Glutamatergic neuron (in vitro differentiated cells): ENCODE measurements around the gene DCTN3. TPM values are rescaled to one million over a fixed set of nuclear protein-coding genes. Genes with fewer than 3 reads are reported as not detected.

Source experiments
- DNase-seq: peaks from one replicate; pipeline ENCODE4 v3.0.0; 2022
- H3K27ac Mint-ChIP-seq: one replicate; pipeline ENCODE4 v1.8.0; 2020; ENCODE audit warnings: mild to moderate bottlenecking, mixed read lengths, inconsistent platforms; ENCODE audit not compliant: unreplicated experiment
- H3K27me3 Mint-ChIP-seq: one replicate; pipeline ENCODE4 v1.8.0; 2020; ENCODE audit warnings: mild to moderate bottlenecking, moderate library complexity, mixed read lengths, inconsistent platforms; ENCODE audit not compliant: unreplicated experiment
- H3K36me3 Mint-ChIP-seq: one replicate; pipeline ENCODE4 v1.8.0; 2020; ENCODE audit warnings: mild to moderate bottlenecking, mixed read lengths, inconsistent platforms; ENCODE audit not compliant: unreplicated experiment
- H3K4me1 Mint-ChIP-seq: one replicate; pipeline ENCODE4 v1.8.0; 2020; ENCODE audit warnings: mild to moderate bottlenecking, low read depth, mixed read lengths, inconsistent platforms; ENCODE audit not compliant: unreplicated experiment
- H3K4me3 Mint-ChIP-seq: one replicate; pipeline ENCODE4 v1.8.0; 2020; ENCODE audit warnings: mild to moderate bottlenecking, mixed read lengths, inconsistent platforms; ENCODE audit not compliant: unreplicated experiment
- H3K9me3 Mint-ChIP-seq: one replicate; pipeline ENCODE4 v1.8.0; 2020; ENCODE audit warnings: mild to moderate bottlenecking, moderate library complexity, mixed read lengths, inconsistent platforms; ENCODE audit not compliant: unreplicated experiment
- total RNA-seq: library from RNA; stranded (reverse); fragmentation: NEBNext Ultra II Directional; extraction: Animal tissue kit (Norgen Biotek cat#: 25700); gene quantifications from one replicate; pipeline ENCODE4 v1.2.1, GENCODE V29; 2021; ENCODE audit not compliant: unreplicated experiment
- TF ChIP-seq, protein P1 (sequence below): fragments of 200-600 bp; sonication (generic); IDR thresholded peaks from one replicate; pipeline ENCODE4 v1.5.0; 2021; ENCODE audit not compliant: partially characterized antibody, unreplicated experiment

The DCTN3 gene
- total RNA-seq, 1 donor from 2014 or later = 119 TPM

DNA sequence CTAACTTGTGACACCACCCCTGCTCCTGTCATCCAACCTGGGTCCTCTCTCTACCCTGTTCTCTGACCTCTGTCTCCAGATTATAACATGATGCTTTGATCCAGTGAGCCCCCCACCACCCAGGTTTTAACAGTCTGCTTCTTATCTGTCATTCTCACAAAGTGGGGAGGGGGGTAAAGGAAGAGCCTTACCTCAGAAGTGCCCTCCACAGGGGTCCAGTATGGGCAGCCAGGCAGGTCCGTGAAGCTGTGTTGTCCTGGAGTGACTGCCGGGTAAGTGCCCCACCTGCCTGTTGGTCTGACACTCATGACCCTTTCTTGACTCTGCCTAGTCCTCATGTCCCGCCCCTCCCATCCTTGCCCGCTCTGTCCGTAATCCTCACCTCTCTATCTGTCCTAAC lies 35.1 kb upstream of the DCTN3 start:
- no peak overlapping the region for H3K4me3 Mint-ChIP-seq
- H3K4me1 Mint-ChIP-seq = peaks cover 32% of the 10 kb centered on the region
- H3K9me3 Mint-ChIP-seq = peaks cover 6% of the 10 kb centered on the region
- no peaks in the 10 kb centered on the region for H3K36me3 Mint-ChIP-seq
- DNase-seq = no peak
- TF ChIP-seq, protein P1, sequence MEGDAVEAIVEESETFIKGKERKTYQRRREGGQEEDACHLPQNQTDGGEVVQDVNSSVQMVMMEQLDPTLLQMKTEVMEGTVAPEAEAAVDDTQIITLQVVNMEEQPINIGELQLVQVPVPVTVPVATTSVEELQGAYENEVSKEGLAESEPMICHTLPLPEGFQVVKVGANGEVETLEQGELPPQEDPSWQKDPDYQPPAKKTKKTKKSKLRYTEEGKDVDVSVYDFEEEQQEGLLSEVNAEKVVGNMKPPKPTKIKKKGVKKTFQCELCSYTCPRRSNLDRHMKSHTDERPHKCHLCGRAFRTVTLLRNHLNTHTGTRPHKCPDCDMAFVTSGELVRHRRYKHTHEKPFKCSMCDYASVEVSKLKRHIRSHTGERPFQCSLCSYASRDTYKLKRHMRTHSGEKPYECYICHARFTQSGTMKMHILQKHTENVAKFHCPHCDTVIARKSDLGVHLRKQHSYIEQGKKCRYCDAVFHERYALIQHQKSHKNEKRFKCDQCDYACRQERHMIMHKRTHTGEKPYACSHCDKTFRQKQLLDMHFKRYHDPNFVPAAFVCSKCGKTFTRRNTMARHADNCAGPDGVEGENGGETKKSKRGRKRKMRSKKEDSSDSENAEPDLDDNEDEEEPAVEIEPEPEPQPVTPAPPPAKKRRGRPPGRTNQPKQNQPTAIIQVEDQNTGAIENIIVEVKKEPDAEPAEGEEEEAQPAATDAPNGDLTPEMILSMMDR = no peak
- H3K27ac Mint-ChIP-seq = no peak overlapping the region
- H3K27me3 Mint-ChIP-seq = peaks cover 4% of the 10 kb centered on the region

DNA sequence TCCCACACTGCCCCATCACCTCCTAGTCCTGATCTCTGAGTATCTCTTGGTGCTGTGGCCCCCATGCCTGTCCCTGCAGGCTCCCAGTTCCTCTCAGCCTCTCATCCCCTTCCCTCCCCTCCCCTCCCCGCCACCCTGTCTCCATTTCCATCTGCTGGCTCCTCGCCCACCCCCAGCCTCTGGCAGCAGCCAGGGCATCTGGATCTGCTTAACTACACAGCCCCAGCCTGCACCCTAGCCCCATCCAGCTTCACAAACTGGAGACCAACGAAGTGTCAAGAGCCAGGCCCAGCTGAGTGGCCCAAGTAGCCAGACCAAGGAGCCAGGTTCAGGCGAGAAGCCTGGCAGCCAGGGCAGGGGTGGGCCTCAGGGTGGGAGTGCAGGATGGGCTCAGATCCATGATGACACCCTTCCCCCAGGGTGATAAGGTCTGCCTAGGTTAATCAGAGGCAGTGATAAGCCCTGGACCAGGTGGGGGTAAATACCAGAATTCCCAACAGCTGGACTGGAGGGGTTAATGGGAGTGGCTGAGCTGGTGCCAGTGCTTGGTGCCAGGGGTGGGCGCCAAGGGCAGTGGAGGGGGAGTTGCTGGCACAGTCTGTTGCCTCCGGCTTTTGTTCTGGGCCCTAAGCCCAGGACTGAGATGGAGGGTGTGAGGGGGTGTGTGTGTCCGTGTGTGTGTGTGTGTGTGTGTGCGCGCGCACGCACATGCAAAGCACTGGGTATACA lies 34.2 kb upstream of the DCTN3 start:
- no peaks in the 10 kb centered on the region for H3K36me3 Mint-ChIP-seq
- H3K4me3 Mint-ChIP-seq = no peak overlapping the region
- H3K27ac Mint-ChIP-seq = no peak overlapping the region
- DNase-seq = no peak
- TF ChIP-seq, protein P1 = no peak
- peaks cover 4% of the 10 kb centered on the region for H3K27me3 Mint-ChIP-seq
- peaks cover 6% of the 10 kb centered on the region for H3K9me3 Mint-ChIP-seq
- H3K4me1 Mint-ChIP-seq = peaks cover 32% of the 10 kb centered on the region

DNA sequence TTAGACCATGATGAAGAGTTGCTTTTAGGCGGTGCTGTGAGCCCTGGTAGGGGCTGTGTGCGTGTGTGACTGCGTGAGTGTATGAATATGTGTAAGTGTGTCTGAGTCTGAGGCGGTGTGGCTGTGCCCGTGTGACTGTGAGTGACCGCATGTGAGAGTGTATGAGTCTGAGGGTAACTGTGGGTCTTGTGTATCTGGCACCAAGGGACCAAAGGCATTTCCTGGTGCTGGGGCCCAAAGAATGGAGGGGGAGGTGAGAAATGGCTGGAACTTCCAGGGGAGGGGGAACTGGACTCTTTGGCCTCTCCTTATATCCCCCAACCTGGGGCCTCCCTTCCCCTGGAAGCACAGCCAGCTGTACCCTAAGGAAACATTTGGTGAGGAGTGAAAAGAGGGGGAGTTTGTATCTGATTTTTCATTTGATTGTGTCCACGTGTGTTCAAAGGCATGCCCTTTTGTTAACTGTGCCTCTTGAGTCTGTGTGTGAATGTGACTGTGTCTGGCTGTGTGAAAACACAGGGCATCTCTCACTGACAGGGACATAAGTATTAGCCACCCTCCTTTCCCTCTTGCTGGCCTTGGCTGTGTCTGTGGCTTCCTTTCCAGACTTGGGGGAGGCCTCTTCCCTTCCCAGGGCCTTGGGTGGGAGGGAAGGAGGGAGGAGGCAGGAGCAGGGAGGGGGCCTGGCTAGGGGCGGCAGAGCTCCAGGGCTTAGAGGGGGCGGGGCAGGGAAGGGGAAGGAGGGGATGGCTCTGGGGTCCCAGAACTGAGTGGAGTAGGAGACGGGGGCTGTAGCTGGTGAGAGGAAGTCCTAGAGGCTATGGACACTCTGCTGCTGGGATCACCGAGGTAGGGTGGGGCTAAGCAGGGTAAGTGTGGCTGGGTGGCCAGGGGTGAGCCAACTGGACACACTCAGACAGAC lies 33.1 kb upstream of the DCTN3 start:
- TF ChIP-seq, protein P1 = no peak
- H3K4me3 Mint-ChIP-seq = peak overlapping the region; percentile 69
- H3K27me3 Mint-ChIP-seq = peaks cover 6% of the 10 kb centered on the region
- peak overlapping the region; percentile 48 for H3K27ac Mint-ChIP-seq
- peaks cover 32% of the 10 kb centered on the region for H3K4me1 Mint-ChIP-seq
- peaks cover 6% of the 10 kb centered on the region for H3K9me3 Mint-ChIP-seq
- no peak for DNase-seq
- peaks cover 3% of the 10 kb centered on the region for H3K36me3 Mint-ChIP-seq

DNA sequence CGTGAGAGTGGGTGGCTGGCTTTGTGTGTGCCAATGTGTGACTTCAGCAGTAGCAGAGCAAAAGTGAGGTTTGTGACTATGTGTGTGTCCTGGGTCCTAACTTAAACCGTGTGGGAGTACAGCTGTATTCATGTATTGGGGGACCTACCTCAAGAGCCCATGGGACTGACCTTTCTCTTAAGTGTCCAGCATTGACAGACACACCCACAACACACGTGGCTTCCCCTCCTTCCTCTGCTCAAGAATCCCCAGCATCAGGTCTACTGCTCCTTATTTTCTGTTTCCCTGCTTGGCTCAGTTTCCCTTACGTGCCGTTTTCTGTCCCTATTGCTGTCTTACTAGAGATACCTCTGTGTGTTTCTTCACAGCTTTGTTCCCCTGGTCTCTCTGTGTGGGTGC lies 32.3 kb upstream of the DCTN3 start:
- Mint-ChIP-seq H3K27ac (peak overlapping the region; percentile 48), H3K4me3 (peak overlapping the region; percentile 77), H3K9me3 (peaks cover 7% of the 10 kb centered on the region), H3K4me1 (peaks cover 28% of the 10 kb centered on the region), H3K27me3 (peaks cover 7% of the 10 kb centered on the region), H3K36me3 (peaks cover 8% of the 10 kb centered on the region)
- TF ChIP-seq, protein P1 = no peak
- DNase-seq = no peak
